HepG2 (cell line): ENCODE data around the gene CACNG5. TPM values are rescaled to one million over a fixed set of nuclear protein-coding genes. Genes with fewer than 3 reads are reported as not detected.

ENCODE experiments used
- ATAC-seq: fragments of 200-7000 bp; cut with Tn5 transposase; 3 replicates; pipeline ENCODE4 v1.9.1; 2020; ENCODE audit warnings: mild to moderate bottlenecking, moderate library complexity
- BruUV-seq: library from RNA; stranded (reverse); fragments of 400-500 nt; replicated peaks from 2 replicates; lab custom pipeline; 2021; lab: Mats Ljungman, UMichigan
- CTCF ChIA-PET: fragments of 300-600 bp; formaldehyde crosslinking; extraction: SDS; loops from one replicate; lab custom pipeline; 2021; ENCODE audit warnings: low total read pairs, inconsistent platforms, low intra/inter-chr PET ratio; lab: Yijun Ruan, JAX
- POLR2A ChIA-PET: fragments of 350-600 bp; sonication (Branson Sonifier 250); formaldehyde crosslinking; loops from one replicate; lab custom pipeline; 2020; ENCODE audit warnings: antibody characterized with exemption, inconsistent platforms; lab: Yijun Ruan, JAX
- DNase-seq: peaks from one replicate; pipeline ENCODE4 v3.0.0-alpha.2; 2015; ENCODE audit warnings: low spot score
- FAIRE-seq: peaks from 3 replicates; lab custom pipeline; 2011; peaks lifted over from hg19 to GRCh38; lab: Jason Lieb, UNC
- H2AFZ ChIP-seq: one replicate; pipeline ENCODE4 v1.6.1; 2011; ENCODE audit warnings: low read length, inconsistent platforms
- H3K27ac ChIP-seq: fragments of 300-600 bp; 3 replicates; pipeline ENCODE4 v1.8.0; 2011; ENCODE audit warnings: mixed run types, mild to moderate bottlenecking, mixed read lengths, low read length, inconsistent platforms; ENCODE audit not compliant: insufficient read depth; ENCODE audit errors: extremely low read length
- H3K27me3 ChIP-seq, 2 experiments: fragments of 200-600 bp in 1 of 2; 2 replicates in 1 of 2; 3 replicates in 1 of 2; pipeline versions ENCODE4 v1.6.0 to v1.8.0; 2011; ENCODE audit warnings: low read length in 2 of 2, mild to moderate bottlenecking in 2 of 2, moderate library complexity in 2 of 2, inconsistent platforms in 1 of 2; ENCODE audit not compliant: insufficient read depth in 2 of 2, control insufficient read depth in 1 of 2
- H3K36me3 ChIP-seq, 2 experiments: fragments of 200-600 bp in 1 of 2; replicated peaks in 1 of 2; 2 replicates in 1 of 2; 3 replicates in 1 of 2; pipeline versions ENCODE4 v1.5.1 to v1.8.0; 2011; ENCODE audit warnings: low read length in 2 of 2, inconsistent platforms in 1 of 2; ENCODE audit not compliant: insufficient read depth in 2 of 2, control insufficient read depth in 1 of 2
- H3K4me1 ChIP-seq: 2 replicates; pipeline ENCODE4 v1.5.1; 2012; ENCODE audit warnings: low read length, inconsistent platforms; ENCODE audit not compliant: insufficient read depth
- H3K4me2 ChIP-seq: 2 replicates; pipeline ENCODE4 v1.6.0; 2011; ENCODE audit warnings: low read depth, low read length, inconsistent platforms
- H3K4me3 ChIP-seq, 3 experiments: fragments of 200-600 bp in 1 of 3; sonication (generic), shearing (Covaris generic) in 1 of 3; replicated peaks in 1 of 3; 2 replicates each; pipeline ENCODE4 v1.5.1; 2011 to 2016; ENCODE audit warnings: low read length in 3 of 3, inconsistent platforms in 2 of 3, low read depth in 2 of 3, mild to moderate bottlenecking in 2 of 3, control low read depth in 1 of 3, mixed read lengths in 1 of 3; ENCODE audit not compliant: insufficient read depth in 1 of 3
- H3K79me2 ChIP-seq: one replicate; pipeline ENCODE4 v1.6.1; 2011; ENCODE audit warnings: low read length, inconsistent platforms; ENCODE audit not compliant: insufficient read depth
- H3K9ac ChIP-seq: 2 replicates; pipeline ENCODE4 v1.6.0; 2011; ENCODE audit warnings: mild to moderate bottlenecking, low read depth, low read length, inconsistent platforms; ENCODE audit not compliant: insufficient read depth
- H3K9me3 ChIP-seq: 2 replicates; pipeline ENCODE4 v1.5.1; 2012; ENCODE audit warnings: mild to moderate bottlenecking, low read length
- H4K20me1 ChIP-seq: 2 replicates; pipeline ENCODE4 v1.6.0; 2011; ENCODE audit warnings: inconsistent platforms, mild to moderate bottlenecking, low read length, moderate library complexity; ENCODE audit not compliant: insufficient read depth
- CENPT ChIP-seq: sonication (generic); formaldehyde crosslinking; IDR thresholded peaks from 2 replicates; pipeline ENCODE4 v1.8.0; 2022; ENCODE audit warnings: low read depth, mild to moderate bottlenecking, moderate library complexity, missing genetic modification reagents
- HDAC1 ChIP-seq: sonication (generic); formaldehyde crosslinking; IDR thresholded peaks from 2 replicates; pipeline ENCODE4 v1.5.1; 2020; ENCODE audit warnings: mild to moderate bottlenecking, missing genetic modification reagents
- HOXA9 ChIP-seq: sonication (generic); formaldehyde crosslinking; IDR thresholded peaks from 2 replicates; pipeline ENCODE4 v1.8.1; 2022; ENCODE audit warnings: missing genetic modification reagents, mild to moderate bottlenecking, moderate library complexity, borderline replicate concordance
- ZC3H4 ChIP-seq: sonication (generic); formaldehyde crosslinking; IDR thresholded peaks from 2 replicates; pipeline ENCODE4 v1.4.0; 2020; ENCODE audit warnings: missing genetic modification reagents, borderline replicate concordance
- ZMYM3 ChIP-seq: sonication (generic); formaldehyde crosslinking; IDR thresholded peaks from 2 replicates; pipeline ENCODE4 v1.5.1; 2020; ENCODE audit warnings: mild to moderate bottlenecking, missing genetic modification reagents
- ZNF225 ChIP-seq: sonication (generic); formaldehyde crosslinking; IDR thresholded peaks from 2 replicates; pipeline ENCODE4 v1.4.0; 2020; ENCODE audit warnings: mild to moderate bottlenecking, missing genetic modification reagents
- ZNF230 ChIP-seq: sonication (generic); formaldehyde crosslinking; IDR thresholded peaks from 2 replicates; pipeline ENCODE4 v1.4.0; 2020; ENCODE audit warnings: mild to moderate bottlenecking, missing genetic modification reagents
- ZNF552 ChIP-seq: sonication (generic); formaldehyde crosslinking; IDR thresholded peaks from 2 replicates; pipeline ENCODE4 v1.9.0; 2022; ENCODE audit warnings: missing genetic modification reagents, mild to moderate bottlenecking, borderline replicate concordance
- ZNF629 ChIP-seq: sonication (generic); formaldehyde crosslinking; conservative IDR thresholded peaks from 2 replicates; pipeline ENCODE4 v1.5.0; 2020; ENCODE audit warnings: missing genetic modification reagents
- ZNF788 ChIP-seq: sonication (generic); formaldehyde crosslinking; IDR thresholded peaks from 2 replicates; pipeline ENCODE4 v1.5.0; 2020; ENCODE audit warnings: mild to moderate bottlenecking, missing genetic modification reagents, borderline replicate concordance
- WGBS: methylation state at CpG from one replicate; pipeline ENCODE4 v1.1.6; 2017; ENCODE audit warnings: low lambda C conversion rate; 5-methylcytosine and 5-hydroxymethylcytosine counted together
- in situ Hi-C: cut with HindIII; loops from 2 replicates; pipeline ENCODE4 v1.10.0; 2017; ENCODE audit warnings: low pct_unique_long_range_greater_than_20kb; ENCODE audit not compliant: extremely low pct_ligation_motif_present
- intact Hi-C: fragments of 100-400 bp; cut with micrococcal nuclease; formaldehyde crosslinking; loops from one replicate; pipeline ENCODE4 v1.10.0; 2022; ENCODE audit not compliant: unreplicated experiment
- polyA plus RNA-seq, 8 experiments: library from polyadenylated mRNA; depleted of rRNA in 3 of 8; stranded (reverse) in 7 of 8; unstranded in 1 of 8; fragments of >200 nt; fragmentation: Illumina TruSeq in 4 of 8; extraction: Trizol in 4 of 8; gene quantifications; 2 replicates each; pipeline versions ENCODE4 v1.2.1 to v1.2.3, GENCODE V29; 2011 to 2016; ENCODE audit warnings: low read depth in 4 of 8, missing spikeins in 1 of 8, mixed read lengths in 1 of 8; ENCODE audit not compliant: insufficient read depth in 1 of 8
- total RNA-seq, 5 experiments: library from RNA; depleted of rRNA; stranded (reverse); fragments of >200 nt; fragmentation: Illumina TruSeq; extraction: Trizol; gene quantifications; 2 replicates each; pipeline ENCODE4 v1.2.3, GENCODE V29; 2016; ENCODE audit warnings: low read depth in 1 of 5

Gene CACNG5
- total and polyA plus RNA-seq, 2 of the 13 experiments (the other 11 are each of a cell fraction or from before 2014, with no cell fraction given) = not detected

- FAIRE-seq = no peak
These were observed 1.7 kb upstream of the CACNG5 start for GRCh38 chr17:66833201-66833600.

GRCh38 chr17:66834426-66834918 is 445 bp upstream of the CACNG5 start:
- Histone ChIP-seq H3K27me3 (peaks cover 4 to 65% of the 10 kb centered on the region in 2 experiments), H3K4me3 (peak overlapping the region in 1 of 3 experiments; percentile 8; a peak in 1 of 6 replicates), H3K4me1 (no peaks in the 10 kb centered on the region), H3K9me3 (no peaks in the 10 kb centered on the region), H3K79me2 (no peaks in the 10 kb centered on the region), H3K27ac (no peak overlapping the region), H3K9ac (no peak overlapping the region), H3K4me2 (peak overlapping the region; percentile 44; the same call in 1 of the 2 replicates), H3K36me3 (no peaks in the 10 kb centered on the region), H2AFZ (no peak overlapping the region), H4K20me1 (peaks cover 3% of the 10 kb centered on the region; the same call in 1 of the 2 replicates)
- ChIA-PET POLR2A (no interaction called here), CTCF (no interaction called here)
- 0 out of 2 replicates have a peak, but pooled peaks have one; percentile 17 for TF ChIP-seq ZMYM3 (CRISPR knock-in tag)
- peak; percentile 94 for TF ChIP-seq ZNF629
- TF ChIP-seq HDAC1 (CRISPR knock-in tag) = no peak
- TF ChIP-seq ZNF230 (CRISPR knock-in tag) = no peak
- DNase-seq = no peak
- intact Hi-C loops (no loop called here), in situ Hi-C loops (no loop called here)
- BruUV-seq = no TSS peak
- no peak for ATAC-seq
- FAIRE-seq = no peak
- 6% methylated on average over 7 of the region's 7 CpGs for WGBS

More at GRCh38 chr17:66833201-66833600, 1.7 kb upstream of the CACNG5 start:
- Histone ChIP-seq H3K4me1 (no peaks in the 10 kb centered on the region), H3K36me3 (no peaks in the 10 kb centered on the region), H2AFZ (no peak overlapping the region), H3K4me3 (no peak overlapping the region), H3K27ac (no peak overlapping the region), H4K20me1 (peaks cover 3% of the 10 kb centered on the region; the same call in 1 of the 2 replicates), H3K9ac (no peak overlapping the region), H3K79me2 (no peaks in the 10 kb centered on the region), H3K27me3 (peaks cover 4 to 64% of the 10 kb centered on the region in 2 experiments), H3K4me2 (no peak overlapping the region), H3K9me3 (no peaks in the 10 kb centered on the region)
- intact Hi-C loops (no loop called here), in situ Hi-C loops (no loop called here)
- ChIA-PET POLR2A (no interaction called here), CTCF (no interaction called here)
- TF ChIP-seq ZNF788 (no peak), ZNF552 (CRISPR knock-in tag) (no peak), ZNF225 (CRISPR knock-in tag) (no peak), CENPT (no peak), ZC3H4 (no peak), HOXA9 (CRISPR knock-in tag) (no peak)
- BruUV-seq = no TSS peak
- no peak for DNase-seq
- ATAC-seq = no peak
- 31% methylated on average over 4 of the region's 4 CpGs for WGBS
